K562 treated with DMSO at 1 percent for 24 hours (cell line): Measurements from ENCODE around the gene CAMKK1. TPM values are rescaled to one million over a fixed set of nuclear protein-coding genes. Genes with fewer than 3 reads are reported as not detected.

ENCODE experiments used
- total RNA-seq: library from RNA; unstranded; fragments of 300-600 nt; gene quantifications from 2 replicates; pipeline ENCODE4 v1.2.3, GENCODE V29; 2022; ENCODE audit warnings: low read depth; ENCODE audit not compliant: insufficient read depth

CAMKK1 gene
- total RNA-seq, result 3.4 TPM in 2 replicates

GRCh38 chr17:3893003-3893719 lies at the start of gene CAMKK1:
Gene CAMKK1, minus strand, starts transcription at chr17:3893053. Its CDS starts 7,366 bp downstream, at chr17:3885687.

GRCh38 chr17:3915995-3916696 lies 23.3 kb upstream of the CAMKK1 start, which contains the start of gene P2RX1:
Gene P2RX1, minus strand, starts transcription at chr17:3916465. Its CDS starts 240 bp downstream, at chr17:3916225.

DNA sequence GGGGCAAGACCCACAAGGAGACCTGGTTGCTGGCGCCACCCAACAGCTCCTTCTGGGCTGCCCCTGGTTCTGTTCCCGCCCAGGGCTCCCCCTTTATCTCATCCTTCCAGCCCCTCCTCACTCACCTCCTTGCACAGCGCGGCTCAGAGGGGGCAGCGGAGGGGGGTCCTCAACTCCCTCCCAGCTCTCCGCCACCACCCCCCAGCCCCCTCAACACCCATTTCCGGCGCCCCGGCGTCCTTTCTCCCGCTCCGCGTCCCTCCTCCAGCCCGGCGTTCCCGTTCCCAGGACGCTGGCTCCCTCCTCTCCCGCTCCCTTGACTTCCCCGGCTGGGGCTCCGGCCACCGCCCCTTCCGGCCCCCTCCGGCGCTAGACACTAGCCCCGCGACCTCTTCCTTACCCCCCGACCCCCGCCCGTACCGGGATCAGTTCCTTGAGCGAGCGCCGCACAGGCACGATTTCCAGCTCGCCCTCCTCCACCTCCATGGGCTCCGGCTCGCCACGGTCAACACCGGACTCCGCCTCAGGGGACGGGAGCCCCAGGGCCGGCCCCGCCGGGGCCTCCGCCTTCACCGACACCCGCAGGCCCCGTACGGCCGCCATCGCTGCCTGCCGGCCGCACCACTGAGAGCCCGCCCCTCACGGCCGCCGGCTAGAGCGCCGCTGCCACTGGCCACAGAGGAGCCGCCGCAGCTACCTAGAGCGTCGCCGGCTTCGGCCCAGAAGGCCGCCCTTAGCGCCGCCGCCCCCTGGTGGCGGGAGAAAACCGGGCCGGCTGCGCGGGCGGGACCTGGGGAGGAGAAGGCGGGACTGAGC lies 47.0 kb downstream of the CAMKK1 start, which contains the start of gene NCBP3:
TSS of gene NCBP3 (minus strand) at position 626 of the 816 bp plus-strand sequence. CDS start at position 603, 23 bp downstream.

Other genes with a start within 250 kb of the CAMKK1 start
- gene TAX1BP3, start 224.5 kb downstream of the CAMKK1 start, total RNA-seq, result 59.0 and 63.5 TPM in 2 replicates
- 147 and 167 TPM in 2 replicates for gene EMC6, start 224.2 kb downstream of the CAMKK1 start, total RNA-seq
- 0.31 TPM in 1 of 2 replicates, not detected in the other for gene P2RX5, start 196.9 kb downstream of the CAMKK1 start, total RNA-seq
- 10.6 and 11.9 TPM in 2 replicates for gene HASPIN, start 169.2 kb downstream of the CAMKK1 start, total RNA-seq
- gene ITGAE, start 91.9 kb downstream of the CAMKK1 start, total RNA-seq, result 23.4 and 32.6 TPM in 2 replicates
- gene NCBP3, start 46.8 kb downstream of the CAMKK1 start, total RNA-seq, result 6.5 and 8.2 TPM in 2 replicates
- 15.4 and 18.2 TPM in 2 replicates for gene P2RX1, start 23.4 kb upstream of the CAMKK1 start, total RNA-seq
- gene ATP2A3, start 71.4 kb upstream of the CAMKK1 start, total RNA-seq, result 211 and 252 TPM in 2 replicates
- 8.9 and 12.7 TPM in 2 replicates for gene ZZEF1, start 250.0 kb upstream of the CAMKK1 start, total RNA-seq